DMS53 (cell line): ENCODE results near the gene ASPHD2.
"Not testable (repeated sequence)": the region's sequence is repeated elsewhere in the genome, so short reads cannot be mapped to it uniquely, and the experiment has no call there.

Experiments
- DNase-seq: peaks from one replicate; lab custom pipeline; 2025; lab: John Stamatoyannopoulos, UW

Gene ASPHD2

DNA sequence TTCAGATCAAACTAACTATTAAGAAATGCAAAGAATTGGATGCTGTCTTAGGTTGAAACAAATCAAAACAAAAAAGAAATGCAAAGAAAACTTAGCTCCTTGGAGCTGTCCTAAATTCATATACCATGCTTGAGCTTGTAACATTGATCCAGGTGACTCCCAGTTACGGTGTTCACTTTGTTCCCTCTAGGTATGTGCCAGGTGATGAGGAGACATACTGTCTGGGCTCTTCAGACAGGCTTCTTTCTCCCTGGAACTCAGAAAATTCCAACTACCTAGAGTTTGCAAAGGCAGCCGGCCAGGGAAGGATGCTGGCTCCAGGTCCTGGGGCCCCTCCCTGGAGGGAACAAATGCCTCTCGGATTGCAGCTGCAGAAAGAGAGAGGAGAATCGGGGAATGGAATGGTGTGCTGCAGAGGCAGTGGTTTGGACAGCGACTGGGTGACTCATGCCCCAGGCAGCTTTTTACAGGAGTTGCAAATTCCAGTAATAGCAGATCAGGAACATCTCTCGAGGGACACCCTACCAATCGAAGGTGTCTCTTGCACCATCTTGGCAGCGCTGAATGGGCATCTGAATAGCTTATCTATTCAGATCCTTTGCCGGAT lies 12.3 kb upstream of the ASPHD2 start:
- no peak for DNase-seq

DNA sequence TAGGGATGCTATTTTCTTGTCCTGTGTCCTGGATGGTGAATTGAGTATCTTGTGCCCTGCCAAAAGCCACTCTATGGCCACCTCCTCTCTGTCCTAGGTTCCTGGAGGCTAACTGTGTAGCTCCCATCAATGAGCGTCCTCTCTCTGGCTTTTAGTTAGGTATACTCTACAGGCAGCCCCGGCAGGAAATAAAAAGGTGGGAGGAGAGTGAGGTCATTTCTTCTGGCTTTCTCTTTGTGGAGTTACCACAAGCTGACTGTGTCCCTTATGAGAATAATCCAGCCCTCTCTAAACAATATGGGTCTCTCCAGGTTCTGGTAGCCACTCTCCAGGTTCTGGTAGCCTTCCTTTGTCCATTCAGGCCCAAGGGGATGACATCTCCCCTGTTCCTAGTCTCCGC lies 11.7 kb upstream of the ASPHD2 start:
- DNase-seq, result no peak

DNA sequence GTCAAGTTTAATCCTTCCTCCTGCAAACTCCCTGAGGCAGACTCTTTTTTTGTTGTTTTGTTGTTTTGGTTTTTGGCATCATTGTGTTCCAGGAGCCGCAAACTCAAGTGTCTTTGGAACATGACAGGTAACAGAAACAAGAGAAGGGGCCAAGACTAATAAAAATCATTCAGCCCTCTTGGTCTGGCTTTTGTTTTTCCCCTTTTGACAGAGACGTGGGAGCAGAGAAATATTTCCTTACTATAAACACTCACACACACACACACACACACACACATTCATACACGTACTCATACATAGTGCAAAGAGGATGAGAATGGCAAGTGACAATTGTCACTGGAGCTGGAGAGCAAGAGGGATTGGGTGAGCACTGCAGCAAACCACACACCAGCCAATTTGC lies 10.4 kb upstream of the ASPHD2 start:
- no peak for DNase-seq

DNA sequence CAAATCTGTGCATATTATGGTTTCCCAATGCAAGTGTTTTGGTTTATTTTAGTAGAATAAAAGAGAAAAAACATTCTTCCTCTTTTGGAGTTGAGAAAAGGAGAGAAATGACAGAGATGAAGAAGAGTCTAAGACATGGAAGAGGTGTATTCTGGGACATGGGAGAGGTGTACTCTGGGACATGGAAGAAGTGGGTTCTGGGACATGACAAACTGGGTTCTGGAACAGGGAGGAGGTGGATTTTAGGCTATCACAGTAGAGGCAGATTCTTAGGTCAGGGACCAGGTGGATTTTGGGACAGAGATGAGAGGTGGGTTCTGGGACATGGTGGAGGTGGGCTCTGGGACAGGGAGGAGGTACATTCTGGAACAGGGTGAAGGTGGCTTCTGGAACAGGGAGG lies 2.1 kb upstream of the ASPHD2 start:
- no peak for DNase-seq

DNA sequence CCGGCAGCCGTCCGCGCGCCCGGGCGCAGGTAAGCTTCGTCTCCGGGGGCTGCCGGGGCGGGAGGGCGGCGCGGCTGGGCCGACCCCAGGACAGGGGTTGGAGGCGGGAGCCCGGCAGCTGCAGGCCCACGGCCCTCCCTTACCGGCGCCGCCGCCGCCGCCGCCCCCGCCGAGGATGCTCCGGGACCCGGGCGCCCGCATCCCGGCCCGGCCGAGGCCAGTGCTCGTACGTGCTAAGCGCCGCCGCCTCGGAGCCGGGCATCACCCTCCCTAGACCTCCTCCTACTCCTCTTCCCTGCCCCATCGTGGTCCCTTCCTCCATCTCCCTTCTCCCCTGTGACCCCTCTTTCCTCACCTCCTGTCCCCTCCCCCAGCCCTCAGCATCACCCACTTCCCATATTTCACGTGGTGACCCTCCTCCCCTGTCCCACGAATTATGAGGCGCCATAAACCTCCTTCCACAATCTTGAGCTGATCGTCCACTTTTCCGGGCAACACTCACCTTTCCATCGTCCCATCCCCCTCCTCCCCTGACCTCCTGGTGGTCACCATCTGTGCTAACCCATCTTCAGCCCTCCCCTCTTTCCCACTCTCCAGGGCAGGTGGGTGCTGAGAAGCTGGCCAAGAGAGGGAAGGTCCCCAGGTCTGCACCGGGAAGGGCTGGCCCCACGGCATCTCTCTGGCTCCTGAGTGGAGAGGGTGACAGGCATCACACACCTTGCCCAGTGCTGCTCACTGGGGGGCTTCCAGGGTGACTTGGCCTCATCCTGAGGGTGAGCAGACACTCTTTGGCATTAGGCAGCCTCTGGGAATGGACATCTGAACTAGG lies 612 bp downstream of the ASPHD2 start:
- peak; percentile 32 for DNase-seq

- DNase-seq, result no peak
Observed at GRCh38 chr22:26430600-26430999, 1.5 kb downstream of the ASPHD2 start.

DNA sequence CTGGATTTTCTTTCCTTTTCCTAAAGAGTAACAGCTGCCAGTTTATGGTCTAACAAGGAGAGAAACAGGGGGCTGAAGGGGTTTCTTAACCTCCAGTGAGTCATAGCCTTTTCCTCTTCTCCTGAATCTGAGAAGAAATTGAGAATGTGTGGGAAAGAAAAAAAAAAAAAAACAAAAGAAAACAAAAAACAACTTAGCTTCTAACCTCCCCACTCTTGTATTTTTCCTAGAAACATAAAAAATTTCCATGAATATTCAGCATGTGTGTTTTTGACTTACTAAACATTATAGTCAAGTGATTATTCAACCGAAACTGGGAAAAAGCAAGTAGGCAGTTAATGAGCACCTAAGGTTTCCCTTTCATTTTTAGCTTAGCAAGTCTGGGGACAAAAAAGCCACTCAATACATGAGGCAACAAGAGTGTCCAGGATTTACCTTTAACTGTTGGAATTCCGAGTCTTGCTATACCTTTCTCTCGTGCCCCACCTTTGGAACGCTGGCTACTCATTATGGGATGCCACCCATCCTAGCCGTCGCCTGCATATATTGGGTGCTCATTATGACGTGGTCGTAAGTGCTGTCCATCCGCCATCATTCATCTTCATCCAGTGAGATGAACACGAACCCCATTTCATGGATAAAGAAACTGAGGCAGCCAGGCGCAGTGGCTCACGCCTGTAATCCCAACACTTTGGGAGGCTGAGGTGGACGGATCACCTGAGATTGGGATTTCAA lies 2.4 kb downstream of the ASPHD2 start:
- no peak for DNase-seq

DNA sequence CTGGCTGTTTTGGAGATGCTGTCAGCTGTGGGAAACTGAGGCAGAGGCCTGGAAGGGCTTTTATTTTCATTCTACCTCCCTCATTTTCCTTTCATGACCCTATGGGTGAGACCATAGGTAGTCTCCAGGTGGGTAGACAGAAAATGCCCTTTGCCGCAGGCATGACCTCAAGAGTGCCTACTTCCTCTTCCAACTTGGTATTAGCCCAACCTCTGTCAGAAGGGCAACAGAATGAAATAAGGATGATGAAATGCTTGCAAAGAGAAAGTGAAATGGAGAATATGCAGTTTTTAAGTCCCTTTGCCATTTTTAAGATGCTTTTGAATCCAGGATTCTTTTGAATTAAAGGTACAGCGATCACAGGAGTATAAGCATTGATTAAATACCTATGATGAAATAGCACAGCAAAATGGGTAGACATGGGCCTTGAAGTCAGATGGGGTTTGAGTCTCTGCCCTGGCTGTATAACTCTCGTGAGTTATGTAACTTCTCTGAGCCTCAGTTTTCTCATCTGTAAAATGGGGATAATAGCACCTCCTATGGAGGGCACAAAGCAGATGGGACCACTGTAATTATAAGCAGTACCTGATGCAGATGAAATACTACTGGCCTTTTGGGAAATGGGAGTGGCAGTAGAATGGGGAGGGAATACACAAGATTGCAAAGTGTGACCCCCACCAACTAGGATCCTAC lies 3.7 kb downstream of the ASPHD2 start:
- no peak for DNase-seq

GRCh38 chr22:26433805-26434204 lies 4.7 kb downstream of the ASPHD2 start:
- no peak for DNase-seq

DNA sequence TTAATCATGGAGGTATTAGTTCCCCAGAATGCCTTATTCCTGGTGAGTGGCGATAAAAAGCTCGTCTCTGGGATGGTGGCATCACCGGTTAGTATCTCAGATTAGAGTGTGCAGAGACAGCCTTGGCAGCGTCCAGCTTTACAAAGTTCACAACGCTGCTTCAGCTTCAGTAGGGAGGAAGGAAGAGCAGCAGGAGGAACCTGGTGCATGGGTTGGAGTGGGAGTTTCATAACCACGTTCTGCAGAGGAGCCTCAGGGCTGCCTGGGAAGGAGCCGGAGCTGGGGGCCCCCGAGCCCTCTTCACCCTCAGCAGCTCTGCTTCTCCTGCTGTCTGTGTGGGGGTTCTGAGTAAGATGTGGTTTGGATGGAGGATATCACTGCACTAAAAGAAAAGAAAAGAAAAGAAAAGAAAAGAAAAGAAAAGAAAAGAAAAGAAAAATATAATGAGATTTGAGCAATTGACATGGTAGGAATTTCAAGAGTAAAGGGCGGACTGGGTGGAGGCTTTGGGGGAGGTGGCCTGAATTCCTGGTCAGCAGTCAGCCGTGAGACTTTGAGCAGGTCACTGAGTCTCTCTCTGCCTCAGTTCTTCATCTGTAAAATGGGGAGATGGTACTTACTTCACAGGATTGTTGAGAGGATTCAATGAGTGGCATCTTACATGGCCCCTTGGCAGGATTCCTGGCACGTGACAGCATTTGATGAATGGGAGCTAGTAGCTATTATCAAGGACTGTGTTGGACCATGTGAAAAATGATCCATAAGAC lies 6.5 kb downstream of the ASPHD2 start:
- no peak for DNase-seq

DNA sequence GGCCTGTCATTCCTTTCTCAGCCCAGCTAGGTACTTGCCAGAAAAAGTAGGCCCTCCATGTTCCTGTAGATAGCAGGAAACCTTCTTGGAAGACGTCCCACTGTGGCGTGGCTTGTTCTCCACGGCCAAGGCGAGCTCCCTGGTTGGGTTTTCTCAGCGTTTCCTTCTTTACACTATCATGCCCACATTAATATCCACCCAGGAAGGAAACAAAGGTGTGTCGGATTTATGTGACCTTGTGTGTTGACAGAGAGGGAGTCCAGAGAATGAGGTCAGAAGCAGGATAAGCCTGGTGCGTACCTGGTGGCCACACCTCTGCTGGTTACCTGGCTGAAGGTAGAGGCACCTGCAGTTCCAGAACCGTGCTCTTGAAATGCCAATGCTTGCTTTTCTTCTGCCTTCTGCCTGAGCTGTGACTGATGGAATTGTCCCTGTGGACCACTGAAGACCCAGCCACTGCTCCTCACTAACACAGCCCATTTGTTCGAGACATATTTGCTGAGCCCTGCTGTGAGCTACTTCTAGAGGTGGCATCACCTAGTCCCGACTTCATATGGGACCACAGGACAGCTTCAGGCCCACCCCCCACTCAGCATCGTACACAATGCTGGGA lies 7.9 kb downstream of the ASPHD2 start:
- DNase-seq, result peak; percentile 20

DNA sequence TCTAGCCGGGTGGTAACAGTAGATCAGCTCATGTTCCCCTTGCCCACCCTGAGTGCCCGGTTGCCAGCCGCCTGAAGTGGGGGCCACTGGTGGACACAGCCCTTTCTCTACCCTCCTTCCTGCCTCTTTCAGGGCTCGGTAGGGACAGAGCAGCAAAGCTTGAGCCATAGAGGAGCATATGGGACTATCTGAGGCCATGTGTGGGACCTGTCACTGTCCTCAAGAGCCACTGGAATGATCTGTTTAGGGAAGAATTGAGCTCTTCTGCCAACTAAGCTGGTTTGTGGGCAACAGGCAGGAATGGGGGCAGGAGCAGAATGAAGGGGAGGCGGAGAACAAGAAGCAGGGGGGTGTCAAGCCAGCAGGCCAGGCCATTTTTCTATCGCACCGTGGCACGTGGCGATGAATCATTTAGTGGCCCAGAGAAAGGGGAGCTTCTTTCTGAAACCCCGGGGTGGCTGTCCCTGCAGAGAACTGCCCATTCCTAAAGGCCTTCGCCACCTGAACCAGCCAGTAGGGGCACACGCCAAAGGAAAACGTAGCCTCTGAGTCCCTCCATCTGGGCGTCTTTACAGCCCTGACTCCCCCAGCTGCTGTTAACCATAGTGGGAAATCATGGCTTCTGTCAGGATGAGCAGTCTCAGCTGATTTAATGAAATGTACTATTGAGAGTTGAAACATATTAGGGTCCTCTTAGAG lies 8.8 kb downstream of the ASPHD2 start:
- no peak for DNase-seq

DNA sequence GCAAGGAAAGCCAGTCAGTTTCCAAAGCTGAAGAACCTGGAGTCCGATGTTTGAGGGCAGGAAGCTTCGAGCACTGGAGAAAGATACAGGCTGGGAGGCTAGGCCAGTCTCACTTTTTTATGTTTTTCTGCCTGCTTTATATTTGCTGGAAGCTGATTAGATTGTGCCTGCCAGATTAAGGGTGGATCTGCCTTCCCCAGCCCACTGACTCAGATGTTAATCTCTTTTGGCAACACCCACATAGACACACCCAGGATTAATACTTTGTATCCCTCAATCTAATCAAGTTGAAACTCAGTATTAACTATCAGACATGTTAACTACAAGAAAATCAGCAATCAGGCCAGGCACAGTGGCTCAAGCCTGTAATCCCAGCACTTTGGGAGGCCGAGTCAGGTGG lies 9.7 kb downstream of the ASPHD2 start:
- not testable (repeated sequence) for DNase-seq

GRCh38 chr22:26439559-26439958 lies 10.5 kb downstream of the ASPHD2 start:
- no peak for DNase-seq

DNA sequence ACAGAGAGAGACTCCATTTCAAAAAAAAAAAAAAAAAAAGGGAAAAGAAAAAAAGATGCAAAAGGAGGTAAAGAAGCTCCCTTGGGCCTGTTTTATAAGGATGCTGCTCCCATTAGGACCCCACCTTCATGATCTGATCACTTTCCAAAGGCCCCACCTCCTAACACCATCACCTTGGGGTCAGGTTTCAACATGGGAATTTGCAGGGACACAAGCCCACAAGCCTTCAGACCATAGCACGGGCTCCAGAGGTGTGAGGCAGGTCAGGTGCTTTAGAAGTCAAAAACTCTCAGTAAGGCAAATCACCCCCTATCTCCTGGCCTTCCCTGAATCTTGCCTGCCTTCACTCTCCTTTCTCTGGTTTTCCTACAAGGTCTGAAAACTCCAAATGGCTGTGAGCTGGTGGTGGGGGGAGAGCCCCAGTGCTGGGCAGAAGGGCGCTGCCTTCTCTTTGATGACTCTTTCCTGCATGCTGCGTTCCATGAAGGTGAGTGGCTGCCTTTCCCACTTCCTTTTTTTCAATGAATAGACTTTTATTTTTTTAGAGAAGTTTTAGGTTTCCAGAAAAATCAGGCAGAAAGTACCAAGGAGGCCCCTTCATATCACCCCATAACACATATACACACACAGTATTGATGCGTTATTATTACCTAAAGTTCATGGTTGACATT lies 13.2 kb downstream of the ASPHD2 start:
- no peak for DNase-seq

- no peak for DNase-seq
Observed at GRCh38 chr22:26443901-26444690, 15.0 kb downstream of the ASPHD2 start.

- DNase-seq, result peak; percentile 44
Observed at GRCh38 chr22:26444777-26445176, 15.7 kb downstream of the ASPHD2 start.

DNA sequence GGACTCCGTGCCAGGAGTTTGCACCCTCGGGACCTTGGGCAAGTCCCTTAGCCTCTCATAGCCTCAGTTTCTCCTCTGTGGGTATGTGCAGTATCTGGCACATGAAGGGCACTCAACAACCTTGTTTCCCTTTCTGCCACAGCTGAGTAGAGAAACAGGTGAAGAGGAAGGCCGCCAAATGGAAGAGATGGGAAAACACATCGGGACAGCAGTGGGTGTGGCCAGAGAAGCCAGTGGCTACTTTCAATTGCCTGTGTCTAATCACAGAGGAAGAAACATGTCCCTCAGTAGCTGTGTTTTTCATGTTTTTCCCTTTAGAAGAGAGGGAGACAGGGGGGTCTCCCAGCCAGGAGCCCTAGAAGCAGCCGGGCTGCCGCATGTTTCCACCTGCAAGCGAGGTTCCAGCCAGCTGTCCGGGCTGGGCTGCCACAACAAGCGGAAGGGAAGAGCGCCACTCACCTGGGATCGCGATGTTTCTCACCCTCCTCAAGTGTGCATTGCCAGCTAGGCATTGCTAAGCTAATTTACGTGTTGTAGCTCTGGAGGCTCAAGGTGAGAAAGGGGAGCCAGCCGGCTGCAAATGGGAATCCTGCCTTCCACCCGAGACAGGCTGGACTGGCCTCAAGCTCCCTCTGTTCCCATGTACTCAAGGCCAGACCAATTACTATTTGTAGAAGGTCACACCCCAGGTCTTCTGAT lies 16.7 kb downstream of the ASPHD2 start:
- peak; percentile 17 for DNase-seq
